Lower leg skin (tissue), 4 donors: ENCODE results near the gene LTF. TPM values are rescaled to one million over a fixed set of nuclear protein-coding genes. Genes with fewer than 3 reads are reported as not detected.
"Not testable (repeated sequence)": the region's sequence is repeated elsewhere in the genome, so short reads cannot be mapped to it uniquely, and the experiment has no call there.

Experiments
- DNase-seq, 2 donors: peaks; one replicate each; pipeline ENCODE4 v3.0.0-alpha.2; 2019; ENCODE audit warnings: low spot score in 2 of 2
- H3K4me3 ChIP-seq: fragments of 200-600 bp; sonication (generic); 2 replicates; pipeline ENCODE4 v1.5.1; 2017; ENCODE audit warnings: mild to moderate bottlenecking, low read depth; ENCODE audit not compliant: poor library complexity, severe bottlenecking
- POLR2A ChIP-seq, 2 donors: fragments of 450-650 bp; IDR thresholded peaks; one replicate each; pipeline ENCODE4 v1.6.1; 2016 to 2017; ENCODE audit warnings: antibody characterized with exemption in 2 of 2, mild to moderate bottlenecking in 1 of 2, moderate library complexity in 1 of 2
- WGBS, 2 donors: methylation state at CpG; one replicate each; pipeline ENCODE4 v1.1.5; 2018; 5-methylcytosine and 5-hydroxymethylcytosine counted together
- intact Hi-C: fragments of 100-400 bp; cut with DNase I; formaldehyde crosslinking; loops from one replicate; pipeline ENCODE4 v1.15.0; 2023; ENCODE audit warnings: low total_unique reads
- total RNA-seq, 4 donors: library from RNA; depleted of rRNA; stranded (reverse); fragments of >200 nt; gene quantifications; one replicate each; pipeline ENCODE4 v1.1.0, GENCODE V29; 2016
- TF ChIP-seq, protein P1 (sequence below), 3 donors: fragments of 450-650 bp; IDR thresholded peaks; one replicate each; pipeline ENCODE4 v1.5.1; 2016; ENCODE audit warnings: antibody characterized with exemption in 3 of 3, mild to moderate bottlenecking in 3 of 3, moderate library complexity in 2 of 3

The LTF gene
- total RNA-seq, 4 donors from 2014 or later = 0.91 to 3.9 (median 2.5) TPM

DNA sequence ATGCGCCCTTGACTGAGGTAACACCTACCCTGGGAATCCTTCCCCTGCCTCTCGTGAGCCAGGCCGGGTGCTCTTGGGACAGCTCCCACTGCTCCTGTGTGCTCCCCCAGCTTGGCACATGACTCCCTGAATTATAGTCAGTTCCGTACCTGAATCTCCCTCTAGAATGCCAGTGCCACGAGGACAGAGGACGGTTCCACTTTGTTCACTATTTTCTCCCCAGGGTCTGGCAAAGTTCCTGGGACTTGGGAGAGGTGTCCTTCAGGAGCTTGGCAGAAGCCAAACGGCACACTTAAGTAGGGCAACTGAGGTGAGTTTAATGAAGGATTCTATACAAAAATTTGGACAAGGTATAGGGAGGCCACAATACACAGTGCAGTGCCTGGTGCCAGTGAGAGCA lies 67.6 kb downstream of the LTF start:
- TF ChIP-seq, protein P1, sequence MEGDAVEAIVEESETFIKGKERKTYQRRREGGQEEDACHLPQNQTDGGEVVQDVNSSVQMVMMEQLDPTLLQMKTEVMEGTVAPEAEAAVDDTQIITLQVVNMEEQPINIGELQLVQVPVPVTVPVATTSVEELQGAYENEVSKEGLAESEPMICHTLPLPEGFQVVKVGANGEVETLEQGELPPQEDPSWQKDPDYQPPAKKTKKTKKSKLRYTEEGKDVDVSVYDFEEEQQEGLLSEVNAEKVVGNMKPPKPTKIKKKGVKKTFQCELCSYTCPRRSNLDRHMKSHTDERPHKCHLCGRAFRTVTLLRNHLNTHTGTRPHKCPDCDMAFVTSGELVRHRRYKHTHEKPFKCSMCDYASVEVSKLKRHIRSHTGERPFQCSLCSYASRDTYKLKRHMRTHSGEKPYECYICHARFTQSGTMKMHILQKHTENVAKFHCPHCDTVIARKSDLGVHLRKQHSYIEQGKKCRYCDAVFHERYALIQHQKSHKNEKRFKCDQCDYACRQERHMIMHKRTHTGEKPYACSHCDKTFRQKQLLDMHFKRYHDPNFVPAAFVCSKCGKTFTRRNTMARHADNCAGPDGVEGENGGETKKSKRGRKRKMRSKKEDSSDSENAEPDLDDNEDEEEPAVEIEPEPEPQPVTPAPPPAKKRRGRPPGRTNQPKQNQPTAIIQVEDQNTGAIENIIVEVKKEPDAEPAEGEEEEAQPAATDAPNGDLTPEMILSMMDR (IDR thresholded peaks at IDR 0.05) = no peak
- no peak for TF ChIP-seq POLR2A (IDR thresholded peaks at IDR 0.05)
- no peak overlapping the region for H3K4me3 ChIP-seq
- WGBS, 2 donors = 60 to 72% methylated on average over 7 of the region's 7 CpGs
- DNase-seq = no peak
- intact Hi-C loops = no loop called here

DNA sequence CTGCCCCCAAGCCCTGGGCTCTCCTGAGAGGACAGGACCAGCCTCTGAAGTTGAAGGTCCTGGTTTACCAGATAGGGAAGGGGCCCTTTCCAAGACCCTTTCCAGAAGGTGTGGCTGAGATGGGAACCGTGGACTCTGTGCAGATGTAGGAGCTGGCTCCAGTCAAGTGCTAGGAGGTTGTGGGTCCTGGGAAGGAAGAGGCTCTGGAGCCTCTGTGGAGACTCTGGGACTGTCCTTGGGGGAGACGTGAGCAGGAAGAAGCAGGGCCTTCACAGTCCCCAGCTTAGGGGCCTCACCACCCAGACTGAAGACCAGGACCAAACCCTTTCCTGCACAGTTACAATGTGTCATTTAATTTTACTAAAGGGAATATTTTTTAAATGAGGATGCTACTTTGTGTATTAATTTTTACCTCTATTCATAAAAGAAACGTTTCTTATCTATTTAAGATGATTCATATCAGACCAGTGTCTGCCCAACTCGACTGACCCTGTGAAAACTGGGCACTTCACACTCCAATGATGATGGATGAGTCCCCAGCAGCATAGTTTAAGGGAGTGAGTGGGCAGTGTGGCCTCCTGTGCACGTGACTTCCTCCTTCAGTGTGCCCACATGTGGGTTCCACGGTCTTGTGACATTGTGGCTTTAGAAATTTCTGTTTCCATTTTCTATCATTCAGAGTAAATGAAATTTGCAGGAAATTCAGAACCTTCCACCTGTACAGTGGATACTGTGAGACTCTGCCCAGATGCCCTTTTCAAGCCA lies 68.8 kb downstream of the LTF start:
- no peak for TF ChIP-seq POLR2A (IDR thresholded peaks at IDR 0.05)
- TF ChIP-seq, protein P1 (IDR thresholded peaks at IDR 0.05) = no peak
- peak in 1 of 2 donors; percentile 60 for DNase-seq
- intact Hi-C loops = no loop called here
- 71 to 80% methylated on average over 6 of the region's 6 CpGs for WGBS, 2 donors
- no peak overlapping the region for H3K4me3 ChIP-seq

DNA sequence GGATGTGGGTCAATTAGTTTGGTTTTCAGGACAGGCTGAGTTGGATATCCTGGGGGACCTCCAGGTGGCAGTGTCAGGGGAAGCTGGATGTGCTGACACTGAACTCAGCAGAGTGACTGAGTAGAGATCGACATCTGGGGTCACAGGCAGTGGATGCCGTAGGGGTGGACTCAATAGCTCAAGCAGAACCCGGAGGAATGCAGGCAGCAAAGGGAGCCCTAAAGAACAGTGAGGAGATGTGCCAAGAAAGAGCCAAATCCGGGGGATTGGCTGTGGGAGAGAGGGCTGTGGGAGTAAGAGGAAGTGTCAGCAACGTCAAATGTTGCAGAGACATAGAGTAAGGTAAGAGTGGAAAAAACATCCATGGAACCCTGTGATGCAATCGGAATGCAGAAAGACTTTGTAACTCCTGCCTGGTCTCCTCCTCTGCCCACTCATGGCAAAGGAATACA lies 69.5 kb downstream of the LTF start:
- no peak overlapping the region for H3K4me3 ChIP-seq
- peak in 1 of 2 donors; percentile 66 for DNase-seq
- intact Hi-C loops = no loop called here
- TF ChIP-seq, protein P1 (IDR thresholded peaks at IDR 0.05) = no peak
- no peak for TF ChIP-seq POLR2A (IDR thresholded peaks at IDR 0.05)
- 81 to 83% methylated on average over 6 of the region's 6 CpGs for WGBS, 2 donors

GRCh38 chr3:46393554-46394434 lies 70.9 kb downstream of the LTF start:
- DNase-seq = peak in 1 of 2 donors; percentile 45
- intact Hi-C loops = no loop called here
- no peak for TF ChIP-seq POLR2A (IDR thresholded peaks at IDR 0.05)
- TF ChIP-seq, protein P1 (IDR thresholded peaks at IDR 0.05) = no peak
- 75 to 77% methylated on average over 8 of the region's 8 CpGs for WGBS, 2 donors
- no peak overlapping the region for H3K4me3 ChIP-seq

GRCh38 chr3:46393011-46393410 lies 71.7 kb downstream of the LTF start:
- intact Hi-C loops = no loop called here
- TF ChIP-seq POLR2A (IDR thresholded peaks at IDR 0.05) = no peak
- TF ChIP-seq, protein P1 (IDR thresholded peaks at IDR 0.05) = no peak
- DNase-seq = peak in 1 of 2 donors; percentile 52
- 73 to 75% methylated on average over 2 of the region's 2 CpGs for WGBS, 2 donors
- H3K4me3 ChIP-seq = no peak overlapping the region

DNA sequence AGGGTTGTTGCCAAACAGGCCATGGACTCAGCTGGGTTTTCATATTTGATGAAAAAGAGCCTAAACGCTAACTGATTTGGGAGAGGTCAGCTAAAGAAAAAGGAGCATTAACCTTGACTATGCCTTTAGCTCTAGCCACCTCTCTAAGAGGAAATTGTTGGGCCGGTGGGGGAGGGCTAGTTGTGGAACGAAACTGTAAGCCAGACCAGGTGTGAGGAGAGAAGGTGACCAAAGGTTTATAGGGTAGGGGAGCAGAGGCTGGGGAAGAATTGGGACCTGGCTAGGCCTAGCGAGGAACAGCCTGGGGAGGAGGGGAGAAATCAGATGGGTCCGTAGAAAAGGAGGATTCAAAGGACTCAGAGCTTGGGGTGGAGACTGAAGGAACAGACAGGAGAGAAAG lies 73.2 kb downstream of the LTF start:
- peak in 1 of 2 donors; percentile 54 for DNase-seq
- intact Hi-C loops, H3K4me3 ChIP-seq: not testable (repeated sequence)
- 89 to 92% methylated on average over 5 of the region's 5 CpGs for WGBS, 2 donors
